ENCODE measurements around the gene NVL. TPM values are rescaled to one million over a fixed set of nuclear protein-coding genes. Genes with fewer than 3 reads are reported as not detected.
A peak's percentile ranks its signal among the peaks of the same experiment; 100 is the strongest.
"Not testable (repeated sequence)": the region's sequence is repeated elsewhere in the genome, so short reads cannot be mapped to it uniquely, and the experiment has no call there.

Gene NVL
- total and polyA plus RNA-seq, 2 experiments from 2014 or later: 24.0 to 32.7 TPM

- H3K36me3 ChIP-seq: no peaks in the 10 kb centered on the region
- H3K27ac ChIP-seq: no peak overlapping the region
- H3K4me3 ChIP-seq: no peak overlapping the region
- no peaks in the 10 kb centered on the region for H3K27me3 ChIP-seq
- H3K9me3 ChIP-seq (ENCODE audit: low read depth): no peaks in the 10 kb centered on the region
- TF ChIP-seq CTCF (IDR thresholded peaks at IDR 0.05; ENCODE audit: low read depth, low read length): no peak
- H3K4me1 ChIP-seq (ENCODE audit: low read depth): peaks cover 15% of the 10 kb centered on the region
- DNase-seq (ENCODE audit: low read depth in 1 of 2, low spot score in 1 of 2): no peak
Measured at GRCh38 chr1:224353975-224354925, 24.3 kb upstream of the NVL start.

- H3K36me3 ChIP-seq; DNase-seq (ENCODE audit: low read depth in 1 of 2, low spot score in 1 of 2); H3K9me3 ChIP-seq (ENCODE audit: low read depth); H3K4me3 ChIP-seq; H3K27ac ChIP-seq; H3K27me3 ChIP-seq; H3K4me1 ChIP-seq (ENCODE audit: low read depth): not testable (repeated sequence)
Measured at GRCh38 chr1:224352436-224353085, 22.6 kb upstream of the NVL start.

GRCh38 chr1:224349716-224350115 is 19.7 kb upstream of the NVL start:
- H3K9me3 ChIP-seq (ENCODE audit: low read depth); H3K4me3 ChIP-seq; H3K4me1 ChIP-seq (ENCODE audit: low read depth); H3K27ac ChIP-seq; H3K36me3 ChIP-seq; DNase-seq (ENCODE audit: low read depth in 1 of 2, low spot score in 1 of 2); H3K27me3 ChIP-seq: not testable (repeated sequence)

GRCh38 chr1:224348137-224348536 is 18.2 kb upstream of the NVL start:
- Histone ChIP-seq H3K27me3 (no peaks in the 10 kb centered on the region), H3K4me3 (no peak overlapping the region), H3K9me3 (ENCODE audit: low read depth) (no peaks in the 10 kb centered on the region), H3K27ac (no peak overlapping the region), H3K4me1 (ENCODE audit: low read depth) (no peaks in the 10 kb centered on the region), H3K36me3 (no peaks in the 10 kb centered on the region)
- no peak for TF ChIP-seq CTCF (IDR thresholded peaks at IDR 0.05; ENCODE audit: low read depth, low read length)
- DNase-seq (ENCODE audit: low read depth in 1 of 2, low spot score in 1 of 2): no peak

GRCh38 chr1:224343679-224344078 is 13.7 kb upstream of the NVL start:
- no peak for TF ChIP-seq CTCF (IDR thresholded peaks at IDR 0.05; ENCODE audit: low read depth, low read length)
- H3K9me3 ChIP-seq (ENCODE audit: low read depth): no peaks in the 10 kb centered on the region
- no peak for DNase-seq (ENCODE audit: low read depth in 1 of 2, low spot score in 1 of 2)
- H3K27me3 ChIP-seq: peaks cover 15% of the 10 kb centered on the region
- no peaks in the 10 kb centered on the region for H3K36me3 ChIP-seq
- no peaks in the 10 kb centered on the region for H3K4me1 ChIP-seq (ENCODE audit: low read depth)
- no peak overlapping the region for H3K27ac ChIP-seq
- no peak overlapping the region for H3K4me3 ChIP-seq

GRCh38 chr1:224340453-224341384 is 10.7 kb upstream of the NVL start:
- not testable (repeated sequence) for H3K9me3 ChIP-seq (ENCODE audit: low read depth); H3K4me1 ChIP-seq (ENCODE audit: low read depth); H3K36me3 ChIP-seq; H3K27ac ChIP-seq
- peak in 1 of 2 donors; percentile 15 for DNase-seq (ENCODE audit: low read depth in 1 of 2, low spot score in 1 of 2)
- Histone ChIP-seq H3K27me3 (peaks cover 15% of the 10 kb centered on the region), H3K4me3 (peak overlapping the region; percentile 18)
